Activated effector memory CD4-positive, alpha-beta T cell treated with Interleukin-2 at 50 U/mL for 16 hours (primary cell): Measurements from ENCODE around the gene LGALS3BP.

ENCODE experiments used
- DNase-seq: peaks from one replicate; pipeline ENCODE4 v3.0.0-alpha.2; 2020

Gene LGALS3BP

GRCh38 chr17:78981010-78981888 lies 1.5 kb upstream of the LGALS3BP start:
- DNase-seq, result no peak

DNA sequence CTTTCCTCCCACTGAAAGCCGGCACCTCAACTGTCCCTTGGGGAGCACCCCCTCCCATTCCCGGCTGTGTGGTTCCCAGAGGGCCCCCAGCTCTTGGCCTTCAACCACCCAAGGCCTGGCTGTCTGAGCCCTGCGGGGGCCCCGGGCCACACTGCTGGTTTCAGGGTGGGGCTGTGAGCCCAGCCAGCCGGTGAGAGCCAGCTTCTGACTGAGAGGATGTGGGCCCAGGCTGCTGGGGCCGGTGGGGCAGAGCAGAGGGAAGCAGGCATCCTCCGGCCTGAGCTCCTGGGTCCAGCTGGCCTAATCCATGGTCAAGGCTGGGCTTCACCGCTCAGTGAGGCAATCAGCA lies 875 bp upstream of the LGALS3BP start:
- DNase-seq, result no peak

- no peak for DNase-seq
Observed at GRCh38 chr17:78977997-78978973, 1.4 kb downstream of the LGALS3BP start.

DNA sequence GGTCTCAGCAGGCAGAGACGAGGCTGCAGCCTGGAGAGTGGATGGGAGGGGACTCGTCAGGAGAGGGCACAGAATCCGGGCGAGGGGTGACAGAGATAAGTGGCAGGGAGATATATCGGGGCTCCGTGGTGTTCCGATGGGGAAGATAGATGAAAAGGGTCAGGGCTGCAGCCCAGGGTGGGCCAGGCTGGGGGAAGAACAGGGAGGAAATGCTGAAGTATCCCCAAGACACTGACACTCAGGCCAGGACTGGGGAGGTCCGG lies 2.1 kb downstream of the LGALS3BP start:
- no peak for DNase-seq

DNA sequence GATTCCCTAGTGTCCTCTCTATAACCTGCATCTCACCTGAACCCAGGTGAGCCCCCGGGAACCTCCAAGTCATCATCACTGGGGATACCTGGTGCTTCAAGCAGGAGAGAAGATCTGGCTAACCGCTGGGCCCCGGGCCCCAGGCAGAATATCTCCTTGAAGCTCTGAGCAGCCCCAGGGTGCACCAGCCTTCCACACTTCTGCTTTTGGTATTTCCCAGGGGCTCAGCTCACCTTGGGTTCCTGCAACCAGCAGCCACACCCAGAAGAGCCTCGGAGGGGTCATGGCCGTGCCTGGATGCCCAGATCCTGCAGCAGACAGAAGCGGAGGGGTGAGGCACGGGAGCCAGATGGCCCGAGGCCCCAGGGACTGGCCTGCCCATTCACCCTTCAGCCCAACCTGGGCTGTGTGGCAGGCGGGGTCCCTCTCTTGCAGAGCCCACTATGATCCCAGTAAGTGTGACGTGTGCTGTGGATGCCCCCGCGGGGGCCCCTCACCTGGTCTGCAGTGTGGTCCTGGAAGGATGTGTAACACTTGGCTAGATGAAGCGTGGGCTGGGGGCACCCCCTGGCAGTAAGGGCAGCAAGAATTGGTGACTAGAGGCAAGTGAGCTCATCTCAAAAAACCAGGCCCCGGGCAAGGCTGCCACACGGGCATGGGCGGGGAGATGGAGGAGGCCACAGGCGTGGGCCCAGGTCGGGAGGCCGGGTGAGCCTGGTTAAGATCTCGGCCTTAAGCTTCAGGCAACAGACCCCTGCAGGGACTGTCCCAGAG lies 2.6 kb downstream of the LGALS3BP start:
- no peak for DNase-seq

- DNase-seq, result no peak
Observed at GRCh38 chr17:78974635-78975591, 4.8 kb downstream of the LGALS3BP start.

- DNase-seq, result no peak
Observed at GRCh38 chr17:78973792-78974520, 5.8 kb downstream of the LGALS3BP start.

DNA sequence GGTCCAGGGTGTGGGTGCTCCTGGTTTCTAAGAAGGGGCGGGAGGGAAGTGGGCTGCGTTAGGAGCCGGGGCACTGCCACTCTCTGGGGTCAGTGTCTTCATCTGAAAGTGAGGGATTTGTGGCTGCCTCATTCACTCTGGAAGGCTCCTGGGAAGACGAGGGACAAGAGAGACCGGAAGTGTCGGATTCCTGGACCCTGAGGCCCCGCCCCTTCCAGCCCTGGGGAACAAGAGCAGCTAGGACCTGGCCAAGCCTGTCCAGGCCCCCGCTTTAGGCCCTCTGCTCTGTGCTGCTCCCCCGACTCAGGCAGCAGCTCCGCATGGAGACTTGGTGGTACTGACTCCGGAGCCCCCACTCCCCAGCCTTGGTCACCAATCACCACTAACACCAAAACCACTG lies 6.5 kb downstream of the LGALS3BP start:
- no peak for DNase-seq

GRCh38 chr17:78972507-78973105 lies 7.1 kb downstream of the LGALS3BP start:
- DNase-seq, result no peak

GRCh38 chr17:78971756-78972506 lies 7.8 kb downstream of the LGALS3BP start:
- no peak for DNase-seq

DNA sequence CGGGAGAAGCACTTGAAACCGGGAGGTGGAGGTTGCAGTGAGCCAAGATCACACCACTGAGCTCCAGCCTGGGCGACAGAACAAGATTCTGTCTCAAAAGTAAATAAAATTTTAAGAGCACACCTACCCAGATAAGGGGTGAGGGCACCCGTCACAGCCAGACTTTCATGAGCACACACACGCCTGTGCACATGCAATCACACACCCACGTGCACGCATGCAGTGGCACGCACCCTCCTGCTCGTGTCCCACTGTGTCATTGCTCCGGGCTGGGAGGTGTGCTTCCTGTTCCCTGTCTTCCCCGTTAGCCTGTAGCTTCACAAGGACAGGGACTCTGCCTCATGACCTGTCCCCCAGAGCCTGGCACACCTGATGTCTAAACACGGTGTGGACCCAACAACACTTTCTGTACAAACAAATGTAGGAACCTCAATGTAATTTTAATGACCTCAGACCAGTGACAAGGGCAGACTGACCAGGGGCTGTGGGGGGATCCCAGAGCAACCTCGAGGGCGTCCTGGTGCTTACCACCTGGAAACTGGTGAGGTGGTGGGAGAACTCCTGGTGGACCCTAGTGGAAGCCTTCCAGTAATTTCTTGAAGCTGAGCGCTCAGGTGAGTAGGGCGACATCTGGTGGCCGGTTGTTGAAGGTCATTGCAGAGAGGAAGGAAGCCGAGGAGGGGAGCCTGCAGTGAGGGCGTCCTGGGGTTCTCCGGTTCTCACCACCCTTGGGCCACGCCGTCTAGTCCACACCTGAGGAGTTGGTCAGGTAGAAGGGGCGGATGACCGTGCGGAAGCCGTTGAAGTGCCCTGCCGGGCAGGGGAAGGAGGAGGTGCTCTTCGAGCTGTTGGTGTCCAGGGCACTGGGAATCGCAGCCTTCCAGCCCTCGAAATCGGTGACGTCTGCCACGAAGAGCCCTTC lies 8.6 kb downstream of the LGALS3BP start:
- peak; percentile 65 for DNase-seq

- no peak for DNase-seq
Observed at GRCh38 chr17:78969865-78970264, 9.9 kb downstream of the LGALS3BP start.

GRCh38 chr17:78967782-78968362 lies 11.9 kb downstream of the LGALS3BP start:
- DNase-seq, result no peak

DNA sequence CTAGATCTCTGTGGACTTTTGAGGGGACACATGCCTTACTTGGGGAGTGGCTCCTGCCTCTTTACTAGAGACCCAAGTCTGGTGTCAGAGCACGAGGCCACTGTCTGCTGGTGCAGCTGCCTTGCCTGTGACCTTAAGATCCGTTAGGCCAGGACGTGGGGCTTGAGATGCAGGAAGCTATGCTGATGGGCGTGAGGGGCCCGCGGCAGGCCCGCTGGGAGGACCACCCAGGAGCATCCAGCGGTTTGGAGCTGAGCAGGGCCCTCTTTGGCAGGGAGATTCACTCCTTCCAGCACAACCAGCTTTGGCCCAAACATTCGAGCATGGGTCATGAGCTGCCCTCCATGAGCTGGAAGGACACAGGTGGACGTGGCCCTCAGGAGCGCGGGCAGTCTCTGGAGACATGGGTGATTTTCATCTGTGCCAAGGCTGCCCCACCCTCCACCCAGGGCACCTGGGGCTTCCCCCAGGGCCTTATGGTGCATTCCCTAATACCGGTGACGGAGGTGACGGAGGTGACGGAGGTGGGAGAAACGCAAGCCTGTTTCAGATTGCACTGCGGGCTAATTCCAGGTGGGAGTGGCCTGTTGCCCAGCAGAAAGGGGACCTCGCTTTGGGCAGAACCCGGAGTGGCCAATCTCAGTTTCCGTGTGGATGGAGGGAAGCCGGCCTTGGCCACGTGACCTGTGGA lies 12.7 kb downstream of the LGALS3BP start:
- DNase-seq, result no peak

GRCh38 chr17:78966123-78966813 lies 13.5 kb downstream of the LGALS3BP start:
- DNase-seq, result no peak

DNA sequence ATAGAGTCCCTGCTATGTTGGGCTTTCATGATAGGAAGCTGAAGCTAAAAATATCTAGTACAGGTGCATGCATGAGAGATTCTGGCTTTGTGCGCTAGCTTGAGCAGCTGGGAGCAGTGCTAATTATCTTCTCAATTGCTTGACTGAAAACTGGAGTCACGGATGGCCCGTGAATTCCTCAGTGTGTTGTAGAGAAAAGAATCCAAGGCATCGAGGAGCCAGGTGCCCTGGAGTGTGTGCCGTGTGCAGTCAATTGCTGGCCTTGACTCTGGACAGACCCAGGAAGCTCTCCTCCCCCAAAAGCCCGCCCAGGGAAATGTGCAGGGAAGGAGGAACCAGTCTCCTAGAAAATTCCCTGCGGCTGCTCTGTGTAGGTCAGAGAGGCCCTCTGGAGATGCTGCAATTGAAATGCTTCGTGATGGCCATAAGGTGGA lies 14.2 kb downstream of the LGALS3BP start:
- no peak for DNase-seq

GRCh38 chr17:78963378-78963777 lies 16.3 kb downstream of the LGALS3BP start:
- DNase-seq, result no peak
